Measurements from ENCODE around the gene CRMP1.

GRCh38 chr4:5921101-5921980 lies 28.5 kb upstream of the CRMP1 start:
- TF ChIP-seq KLF1 (tag; IDR thresholded peaks at IDR 0.05) (no peak), NCOA1 (IDR thresholded peaks at IDR 0.05; ENCODE audit: low read depth) (no peak)
